ENCODE data around the gene ARHGEF12. TPM values are rescaled to one million over a fixed set of nuclear protein-coding genes. Genes with fewer than 3 reads are reported as not detected.

The ARHGEF12 gene
- total and polyA plus RNA-seq, 10 of the 15 experiments (the other 5 are each of a cell fraction or from before 2014, with no cell fraction given), result 2.7 to 40.8 (median 20.9) TPM

GRCh38 chr11:120324932-120325810 is 11.0 kb upstream of the ARHGEF12 start, which contains the start of gene TLCD5 (continued):
- TF ChIP-seq MYC (IDR thresholded peaks at IDR 0.05; ENCODE audit: insufficient read depth, insufficient read length, insufficient replicate concordance, low read length, severe bottlenecking) (no peak), PBX3 (IDR thresholded peaks at IDR 0.05; ENCODE audit: insufficient replicate concordance, low read depth, low read length) (no peak), KAT2A (conservative IDR thresholded peaks at IDR 0.05; ENCODE audit: control insufficient read depth, low read depth, low read length) (no peak), USF2 (IDR thresholded peaks at IDR 0.05; ENCODE audit: borderline replicate concordance, low read depth, low read length) (no peak), PML (IDR thresholded peaks at IDR 0.05; ENCODE audit: low read length) (no peak), BCL3 (IDR thresholded peaks at IDR 0.05; ENCODE audit: borderline replicate concordance, insufficient read depth, low read depth, low read length, poor library complexity, severe bottlenecking) (no peak), USF1 (IDR thresholded peaks at IDR 0.05; ENCODE audit: borderline replicate concordance, extremely low read length, insufficient read depth, low read depth, low read length) (no peak), NFIC (IDR thresholded peaks at IDR 0.05; ENCODE audit: low read depth, low read length) (no peak), MTA3 (IDR thresholded peaks at IDR 0.05; ENCODE audit: borderline replicate concordance, low read length) (no peak), KLF5 (IDR thresholded peaks at IDR 0.05; ENCODE audit: partially characterized antibody) (no peak), RELA (IDR thresholded peaks at IDR 0.05; ENCODE audit: borderline replicate concordance, partially characterized antibody) (no peak), POLR2AphosphoS2 (IDR thresholded peaks at IDR 0.05; ENCODE audit: low read depth, low read length) (no peak), PKNOX1 (IDR thresholded peaks at IDR 0.05) (no peak), CEBPB (IDR thresholded peaks at IDR 0.05; ENCODE audit: borderline replicate concordance in 1 of 2, low read depth in 2 of 2, low read length in 2 of 2) (no peak), ATF3 (IDR thresholded peaks at IDR 0.05; ENCODE audit: borderline replicate concordance, extremely low read depth, low read depth, low read length) (no peak), SREBF1 (IDR thresholded peaks at IDR 0.05; ENCODE audit: low read length) (no peak), SRF (IDR thresholded peaks at IDR 0.05; ENCODE audit: low read depth in 2 of 2, low read length in 2 of 2) (no peak), TARDBP (IDR thresholded peaks at IDR 0.05; ENCODE audit: borderline replicate concordance) (no peak), FOXM1 (IDR thresholded peaks at IDR 0.05; ENCODE audit: low read depth, low read length) (no peak), SPI1 (IDR thresholded peaks at IDR 0.05; ENCODE audit: borderline replicate concordance, insufficient read depth, low read depth, low read length) (no peak), CBFB (IDR thresholded peaks at IDR 0.05; ENCODE audit: low read depth) (no peak)
